GM12878 (cell line): ENCODE results near the gene SYCP3. TPM values are rescaled to one million over a fixed set of nuclear protein-coding genes. Genes with fewer than 3 reads are reported as not detected.

Experiments
- ATAC-seq: fragments of 200-7000 bp; cut with Tn5 transposase; 3 replicates; pipeline ENCODE4 v1.9.1; 2020; ENCODE audit warnings: mild to moderate bottlenecking, moderate library complexity
- BruUV-seq: library from RNA; stranded (reverse); fragments of 400-500 nt; replicated peaks from 2 replicates; lab custom pipeline; 2021; lab: Mats Ljungman, UMichigan
- CTCF ChIA-PET: fragments of 300-600 bp; sonication (Branson Sonifier 250); formaldehyde crosslinking; extraction: SDS; loops from one replicate; lab custom pipeline; 2021; ENCODE audit warnings: inconsistent platforms; lab: Yijun Ruan, JAX
- POLR2A ChIA-PET: fragments of 350-600 bp; formaldehyde crosslinking; extraction: SDS; loops from one replicate; lab custom pipeline; 2021; ENCODE audit warnings: inconsistent platforms; lab: Charles Lee
- RAD21 ChIA-PET: fragments of 300-600 bp; sonication (Branson Sonifier 250); formaldehyde crosslinking; loops from one replicate; lab custom pipeline; 2023; ENCODE audit warnings: antibody characterized with exemption; ENCODE audit not compliant: unreplicated experiment; lab: Charles Lee
- SMC1A ChIA-PET: fragments of 300-600 bp; sonication (Branson Sonifier 250); formaldehyde crosslinking; loops from one replicate; lab custom pipeline; 2023; ENCODE audit not compliant: unreplicated experiment, uncharacterized antibody; lab: Charles Lee
- DNase-seq: peaks from one replicate; pipeline ENCODE4 v3.0.0-alpha.2; 2011; ENCODE audit warnings: low read depth, low spot score
- FAIRE-seq: peaks from 3 replicates; lab custom pipeline; 2011; peaks lifted over from hg19 to GRCh38; lab: Jason Lieb, UNC
- H2AFZ ChIP-seq: 2 replicates; pipeline ENCODE4 v1.6.0; 2011; ENCODE audit warnings: low read depth, low read length, control low read depth; ENCODE audit not compliant: control insufficient read depth
- H3K27ac ChIP-seq: 2 replicates; pipeline ENCODE4 v1.5.1; 2011; ENCODE audit warnings: control low read depth; ENCODE audit not compliant: control insufficient read depth, insufficient read depth
- H3K27me3 ChIP-seq, 2 experiments: replicated peaks in 1 of 2; 2 replicates each; pipeline versions ENCODE4 v1.6.0 to v1.6.1; 2011; ENCODE audit warnings: low read length in 1 of 2; ENCODE audit not compliant: control insufficient read depth in 2 of 2, insufficient read depth in 2 of 2
- H3K36me3 ChIP-seq, 2 experiments: 2 replicates each; pipeline ENCODE4 v1.5.1; 2011; ENCODE audit warnings: low read length in 1 of 2; ENCODE audit not compliant: control insufficient read depth in 2 of 2, insufficient read depth in 2 of 2
- H3K4me1 ChIP-seq: 2 replicates; pipeline ENCODE4 v1.6.1; 2011; ENCODE audit warnings: mild to moderate bottlenecking, low read length, moderate library complexity, mixed read lengths; ENCODE audit not compliant: control insufficient read depth, insufficient read depth
- H3K4me2 ChIP-seq: 2 replicates; pipeline ENCODE4 v1.6.0; 2011; ENCODE audit warnings: control low read depth; ENCODE audit not compliant: control insufficient read depth, insufficient read depth
- H3K4me3 ChIP-seq: fragments of 200-600 bp; sonication (generic); 2 replicates; pipeline ENCODE4 v1.5.1; 2016
- H3K79me2 ChIP-seq: 2 replicates; pipeline ENCODE4 v1.6.0; 2011; ENCODE audit warnings: low read length; ENCODE audit not compliant: control insufficient read depth, insufficient read depth
- H3K9ac ChIP-seq: 2 replicates; pipeline ENCODE4 v1.8.0; 2011; ENCODE audit warnings: low read length, control low read depth, mixed read lengths; ENCODE audit not compliant: control insufficient read depth, insufficient read depth
- H3K9me3 ChIP-seq: replicated peaks from 3 replicates; pipeline ENCODE4 v1.5.1; 2011; ENCODE audit warnings: mild to moderate bottlenecking, low read length; ENCODE audit not compliant: control insufficient read depth, insufficient read depth
- H4K20me1 ChIP-seq: 2 replicates; pipeline ENCODE4 v1.6.0; 2011; ENCODE audit not compliant: control insufficient read depth, insufficient read depth
- ATF7 ChIP-seq: fragments of 450-650 bp; IDR thresholded peaks from 2 replicates; pipeline ENCODE4 v1.6.1; 2016; ENCODE audit warnings: low read depth, mild to moderate bottlenecking
- CREM ChIP-seq: IDR thresholded peaks from 2 replicates; pipeline ENCODE4 v1.6.1; 2014; ENCODE audit warnings: antibody characterized with exemption, low read depth
- HDAC2 ChIP-seq: fragments of 200-600 bp; sonication (generic); IDR thresholded peaks from 2 replicates; pipeline ENCODE4 v1.6.1; 2017
- NR2C2 ChIP-seq: IDR thresholded peaks from 2 replicates; pipeline ENCODE4 v1.6.1; 2011; ENCODE audit warnings: borderline replicate concordance, low read depth; ENCODE audit not compliant: control insufficient read depth, insufficient read length
- POLR2AphosphoS2 ChIP-seq: IDR thresholded peaks from 2 replicates; pipeline ENCODE4 v1.6.1; 2011; ENCODE audit warnings: low read depth, mild to moderate bottlenecking, low read length, improper control_type of control experiment, moderate library complexity
- SMAD5 ChIP-seq: IDR thresholded peaks from 2 replicates; pipeline ENCODE4 v1.6.1; 2016; ENCODE audit warnings: antibody characterized with exemption, low read depth
- TCF3 ChIP-seq: IDR thresholded peaks from 2 replicates; pipeline ENCODE4 v1.6.1; 2012; ENCODE audit warnings: low read depth, mild to moderate bottlenecking, low read length, borderline replicate concordance; ENCODE audit not compliant: insufficient read depth
- WGBS: methylation state at CpG from one replicate; pipeline ENCODE4 v1.1.6; 2016; ENCODE audit warnings: low lambda C conversion rate; ENCODE audit not compliant: insufficient replicate concordance, insufficient coverage; ENCODE audit errors: missing lambda C conversion rate; 5-methylcytosine and 5-hydroxymethylcytosine counted together
- in situ Hi-C: fragments of 300-500 bp; cut with MboI; formaldehyde crosslinking; loops from 9 replicates; pipeline ENCODE4 v1.14.3; 2018; ENCODE audit warnings: mixed read lengths
- intact Hi-C: fragments of 100-400 bp; cut with micrococcal nuclease; formaldehyde crosslinking; loops from one replicate; pipeline ENCODE4 v1.14.2; 2022; ENCODE audit not compliant: unreplicated experiment
- polyA plus RNA-seq, 11 experiments: library from polyadenylated mRNA; depleted of rRNA in 4 of 11; unstranded in 6 of 11; stranded (reverse) in 5 of 11; fragments of >200 nt; fragmentation: Nextera tagmentation in 4 of 11; fragmentation: Illumina TruSeq in 1 of 11; extraction: Ambion mirVana in 4 of 11; extraction: Trizol in 1 of 11; gene quantifications; 1 replicate in 1 of 11; 2 replicates in 10 of 11; pipeline versions ENCODE4 v1.2.1 to v1.2.3, GENCODE V29; 2011 to 2016; ENCODE audit warnings: inconsistent platforms in 2 of 11, missing spikeins in 2 of 11, low read depth in 1 of 11
- total RNA-seq, 4 experiments: library from RNA; depleted of rRNA in 3 of 4; stranded (reverse); fragments of >200 nt in 3 of 4; fragmentation: Illumina TruSeq in 1 of 4; extraction: Trizol in 1 of 4; gene quantifications; 2 replicates each; pipeline versions ENCODE4 v1.2.1 to v1.2.3, GENCODE V29; 2013 to 2021
- TF ChIP-seq, protein P1 (sequence below): IDR thresholded peaks from 2 replicates; pipeline ENCODE4 v1.6.1; 2012; ENCODE audit warnings: low read length, inconsistent platforms
- TF ChIP-seq, protein P2 (sequence below): IDR thresholded peaks from 2 replicates; pipeline ENCODE4 v1.6.1; 2012; ENCODE audit warnings: low read depth, low read length, improper control_type of control experiment

The SYCP3 gene
- total and polyA plus RNA-seq, 10 of the 15 experiments (the other 5 are each of a cell fraction or from before 2014, with no cell fraction given), result 0.08 to 0.58 (median 0.21) TPM

DNA sequence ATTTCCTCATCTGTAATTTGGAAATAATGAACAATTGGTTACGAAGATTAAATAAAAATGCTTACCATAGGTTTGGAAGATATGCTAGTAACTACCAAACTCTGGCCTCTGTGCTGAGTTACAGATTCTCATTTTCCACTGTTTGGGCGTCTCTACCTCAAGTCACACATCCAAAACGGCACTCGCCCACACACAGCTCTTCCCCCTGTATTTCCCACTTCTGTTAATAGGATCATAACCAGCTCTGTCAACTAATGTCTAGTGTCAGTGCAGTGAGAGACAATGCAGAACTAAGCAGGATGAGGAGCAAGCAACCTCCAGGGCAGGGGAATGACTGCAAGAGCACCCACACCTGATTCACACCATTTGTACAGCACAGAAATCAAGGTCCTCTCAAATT, 10.9 kb upstream of the SYCP3 start (continued):
- no peak for TF ChIP-seq SMAD5

DNA sequence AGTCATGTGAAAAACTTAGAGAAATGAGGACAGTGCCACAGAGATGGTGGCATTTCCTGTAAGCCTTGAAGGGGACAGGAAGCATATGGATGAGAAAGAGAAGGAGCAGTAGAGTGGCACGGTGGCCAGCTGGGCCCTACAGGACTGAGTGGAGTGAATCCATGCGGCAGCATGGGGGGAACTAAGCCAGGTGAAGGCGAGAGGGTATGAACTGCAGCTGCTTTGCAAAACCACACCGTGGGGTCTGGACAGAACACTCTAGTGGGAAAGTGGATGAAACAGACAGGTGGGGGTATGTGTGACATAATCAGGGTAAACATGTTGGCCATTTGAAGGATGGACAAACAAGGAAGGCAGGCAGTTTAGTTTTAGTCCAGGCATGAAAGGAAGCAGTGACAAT, 10.4 kb upstream of the SYCP3 start:
- no peak overlapping the region for H2AFZ ChIP-seq
- H3K79me2 ChIP-seq, result no peaks in the 10 kb centered on the region
- H3K9ac ChIP-seq, result no peak overlapping the region
- no peak for FAIRE-seq
- ChIA-PET POLR2A (no interaction called here), RAD21 (no interaction called here), SMC1A (no interaction called here), CTCF (interaction anchor here (1.0 kb wide), 2 partner anchors 13 to 19 kb away, joined by 3 read pairs; no protein-coding TSS in a partner anchor)
- H3K27ac ChIP-seq, result no peak overlapping the region
- intact Hi-C loops (no loop called here), in situ Hi-C loops (no loop called here)
- H3K4me2 ChIP-seq, result no peak overlapping the region
- ATAC-seq, result no peak
- BruUV-seq, result no TSS peak
- TF ChIP-seq NR2C2 (no peak), POLR2AphosphoS2 (no peak), HDAC2 (no peak), CREM (no peak), ATF7 (no peak), TCF3 (no peak)
- TF ChIP-seq, protein P1, sequence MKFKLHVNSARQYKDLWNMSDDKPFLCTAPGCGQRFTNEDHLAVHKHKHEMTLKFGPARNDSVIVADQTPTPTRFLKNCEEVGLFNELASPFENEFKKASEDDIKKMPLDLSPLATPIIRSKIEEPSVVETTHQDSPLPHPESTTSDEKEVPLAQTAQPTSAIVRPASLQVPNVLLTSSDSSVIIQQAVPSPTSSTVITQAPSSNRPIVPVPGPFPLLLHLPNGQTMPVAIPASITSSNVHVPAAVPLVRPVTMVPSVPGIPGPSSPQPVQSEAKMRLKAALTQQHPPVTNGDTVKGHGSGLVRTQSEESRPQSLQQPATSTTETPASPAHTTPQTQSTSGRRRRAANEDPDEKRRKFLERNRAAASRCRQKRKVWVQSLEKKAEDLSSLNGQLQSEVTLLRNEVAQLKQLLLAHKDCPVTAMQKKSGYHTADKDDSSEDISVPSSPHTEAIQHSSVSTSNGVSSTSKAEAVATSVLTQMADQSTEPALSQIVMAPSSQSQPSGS, result no peak
- TF ChIP-seq, protein P2, sequence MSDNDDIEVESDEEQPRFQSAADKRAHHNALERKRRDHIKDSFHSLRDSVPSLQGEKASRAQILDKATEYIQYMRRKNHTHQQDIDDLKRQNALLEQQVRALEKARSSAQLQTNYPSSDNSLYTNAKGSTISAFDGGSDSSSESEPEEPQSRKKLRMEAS, result no peak
- H3K27me3 ChIP-seq, result no peaks in the 10 kb centered on the region
- DNase-seq, result no peak
- peaks cover 3 to 18% of the 10 kb centered on the region in 2 experiments for H3K36me3 ChIP-seq
- H3K4me3 ChIP-seq, result no peak overlapping the region
- H3K9me3 ChIP-seq, result no peaks in the 10 kb centered on the region
- peaks cover under 1% of the 10 kb centered on the region; the same call in 1 of the 2 replicates for H3K4me1 ChIP-seq
- 83% methylated on average over 4 of the region's 4 CpGs for WGBS
- H4K20me1 ChIP-seq, result no peaks in the 10 kb centered on the region
